H1 (cell line): ENCODE data around the gene CEP68.

Source experiments
- BRCA1 ChIP-seq: IDR thresholded peaks from 2 replicates; pipeline ENCODE4 v1.6.1; 2012; ENCODE audit warnings: low read depth, low read length, improper control_type of control experiment
- CBX5 ChIP-seq: fragments of 300-800, 300-1000 bp; sonication (generic); IDR thresholded peaks from 2 replicates; pipeline ENCODE4 v1.7.1; 2016; ENCODE audit warnings: antibody characterized with exemption, low read length, low read depth
- CEBPB ChIP-seq: IDR thresholded peaks from 2 replicates; pipeline ENCODE4 v1.6.1; 2012; ENCODE audit warnings: low read depth, low read length
- CHD2 ChIP-seq: IDR thresholded peaks from 2 replicates; pipeline ENCODE4 v1.6.1; 2012; ENCODE audit warnings: low read length, improper control_type of control experiment
- EZH2 ChIP-seq: fragments of 200-600 bp; sonication (generic); IDR thresholded peaks from 2 replicates; pipeline ENCODE4 v1.7.1; 2012; ENCODE audit warnings: low read depth, mild to moderate bottlenecking, moderate library complexity, low read length, inconsistent platforms; ENCODE audit not compliant: severe bottlenecking
- NRF1 ChIP-seq: IDR thresholded peaks from 2 replicates; pipeline ENCODE4 v1.6.1; 2011; ENCODE audit warnings: mild to moderate bottlenecking, low read depth, low read length, improper control_type of control experiment
- POLR2A ChIP-seq, 2 experiments: IDR thresholded peaks; 1 replicate in 1 of 2; 2 replicates in 1 of 2; pipeline ENCODE4 v1.6.1; 2011; ENCODE audit warnings: low read depth in 2 of 2, low read length in 2 of 2, mild to moderate bottlenecking in 2 of 2; ENCODE audit errors: control extremely low read depth in 1 of 2
- RAD21 ChIP-seq, 2 experiments: IDR thresholded peaks in 1 of 2; conservative IDR thresholded peaks in 1 of 2; 2 replicates each; pipeline ENCODE4 v1.6.1; 2011; ENCODE audit warnings: low read depth in 2 of 2, low read length in 2 of 2, improper control_type of control experiment in 1 of 2, inconsistent platforms in 1 of 2, mild to moderate bottlenecking in 1 of 2, moderate library complexity in 1 of 2
- RBBP5 ChIP-seq: IDR thresholded peaks from 2 replicates; pipeline ENCODE4 v1.7.1; 2012; ENCODE audit warnings: low read depth, mild to moderate bottlenecking, inconsistent platforms, low read length, moderate library complexity, borderline replicate concordance
- SP1 ChIP-seq: IDR thresholded peaks from 2 replicates; pipeline ENCODE4 v1.6.1; 2011; ENCODE audit warnings: low read depth, low read length
- YY1 ChIP-seq: IDR thresholded peaks from 2 replicates; pipeline ENCODE4 v1.6.1; 2011; ENCODE audit warnings: low read depth, mild to moderate bottlenecking, low read length
- TF ChIP-seq, protein P1 (sequence below), 3 experiments: IDR thresholded peaks; 1 replicate in 2 of 3; 2 replicates in 1 of 3; pipeline versions ENCODE4 v1.5.1 to v1.6.1; 2011; ENCODE audit warnings: low read length in 3 of 3, mild to moderate bottlenecking in 3 of 3, inconsistent platforms in 2 of 3, low read depth in 1 of 3, moderate library complexity in 1 of 3; ENCODE audit not compliant: insufficient read depth in 1 of 3; ENCODE audit errors: control extremely low read depth in 1 of 3

DNA sequence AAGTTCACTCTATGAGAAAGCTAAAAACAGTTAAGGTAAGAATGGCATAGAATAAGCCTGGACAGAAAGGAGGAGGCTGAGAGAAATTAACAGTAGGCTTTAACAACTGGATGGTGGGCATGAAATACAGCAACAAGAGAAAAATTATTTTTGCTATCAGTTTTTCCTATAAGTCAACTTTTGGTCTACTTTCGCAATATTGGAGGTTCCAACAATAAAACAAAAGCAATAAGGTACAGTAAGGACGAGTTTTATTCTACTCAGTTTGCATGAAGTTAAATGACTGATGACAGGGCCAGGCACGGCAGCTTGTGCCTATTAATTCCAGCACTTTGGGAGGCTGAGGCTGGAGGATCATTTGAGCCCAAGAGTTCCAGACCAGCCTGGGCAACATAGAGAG is 56.4 kb downstream of the CEP68 start:
- no peak for TF ChIP-seq CBX5
- TF ChIP-seq, protein P1, sequence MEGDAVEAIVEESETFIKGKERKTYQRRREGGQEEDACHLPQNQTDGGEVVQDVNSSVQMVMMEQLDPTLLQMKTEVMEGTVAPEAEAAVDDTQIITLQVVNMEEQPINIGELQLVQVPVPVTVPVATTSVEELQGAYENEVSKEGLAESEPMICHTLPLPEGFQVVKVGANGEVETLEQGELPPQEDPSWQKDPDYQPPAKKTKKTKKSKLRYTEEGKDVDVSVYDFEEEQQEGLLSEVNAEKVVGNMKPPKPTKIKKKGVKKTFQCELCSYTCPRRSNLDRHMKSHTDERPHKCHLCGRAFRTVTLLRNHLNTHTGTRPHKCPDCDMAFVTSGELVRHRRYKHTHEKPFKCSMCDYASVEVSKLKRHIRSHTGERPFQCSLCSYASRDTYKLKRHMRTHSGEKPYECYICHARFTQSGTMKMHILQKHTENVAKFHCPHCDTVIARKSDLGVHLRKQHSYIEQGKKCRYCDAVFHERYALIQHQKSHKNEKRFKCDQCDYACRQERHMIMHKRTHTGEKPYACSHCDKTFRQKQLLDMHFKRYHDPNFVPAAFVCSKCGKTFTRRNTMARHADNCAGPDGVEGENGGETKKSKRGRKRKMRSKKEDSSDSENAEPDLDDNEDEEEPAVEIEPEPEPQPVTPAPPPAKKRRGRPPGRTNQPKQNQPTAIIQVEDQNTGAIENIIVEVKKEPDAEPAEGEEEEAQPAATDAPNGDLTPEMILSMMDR (IDR thresholded peaks at IDR 0.05; ENCODE audit: control extremely low read depth in 1 of 3, insufficient read depth in 1 of 3, low read depth in 1 of 3, low read length in 3 of 3): no peak
- TF ChIP-seq NRF1: no peak
- no peak for TF ChIP-seq CEBPB
- no peak for TF ChIP-seq RBBP5
- TF ChIP-seq EZH2: no peak
- TF ChIP-seq RAD21 (IDR thresholded peaks at IDR 0.05 in 1 of 2, conservative IDR thresholded peaks at IDR 0.05 in 1 of 2; ENCODE audit: low read depth in 2 of 2, low read length in 2 of 2): no peak
- TF ChIP-seq POLR2A (IDR thresholded peaks at IDR 0.05; ENCODE audit: control extremely low read depth in 1 of 2, low read depth in 2 of 2, low read length in 2 of 2): no peak
- TF ChIP-seq BRCA1: no peak
- no peak for TF ChIP-seq SP1
- TF ChIP-seq YY1: no peak
- no peak for TF ChIP-seq CHD2
